Stimulated activated CD4-positive, alpha-beta T cell treated with anti-CD3 and anti-CD28 coated beads, Interleukin-4, amount 100 ng/mL, for 4 hours (primary cell): Measurements from ENCODE around the gene PLTP.
"Not testable (repeated sequence)": the region's sequence is repeated elsewhere in the genome, so short reads cannot be mapped to it uniquely, and the experiment has no call there.

Experiments used
- DNase-seq, 2 experiments: peaks; one replicate each; pipeline ENCODE4 v3.0.0-alpha.2; 2020

PLTP gene, protein sequence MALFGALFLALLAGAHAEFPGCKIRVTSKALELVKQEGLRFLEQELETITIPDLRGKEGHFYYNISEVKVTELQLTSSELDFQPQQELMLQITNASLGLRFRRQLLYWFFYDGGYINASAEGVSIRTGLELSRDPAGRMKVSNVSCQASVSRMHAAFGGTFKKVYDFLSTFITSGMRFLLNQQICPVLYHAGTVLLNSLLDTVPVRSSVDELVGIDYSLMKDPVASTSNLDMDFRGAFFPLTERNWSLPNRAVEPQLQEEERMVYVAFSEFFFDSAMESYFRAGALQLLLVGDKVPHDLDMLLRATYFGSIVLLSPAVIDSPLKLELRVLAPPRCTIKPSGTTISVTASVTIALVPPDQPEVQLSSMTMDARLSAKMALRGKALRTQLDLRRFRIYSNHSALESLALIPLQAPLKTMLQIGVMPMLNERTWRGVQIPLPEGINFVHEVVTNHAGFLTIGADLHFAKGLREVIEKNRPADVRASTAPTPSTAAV

DNA sequence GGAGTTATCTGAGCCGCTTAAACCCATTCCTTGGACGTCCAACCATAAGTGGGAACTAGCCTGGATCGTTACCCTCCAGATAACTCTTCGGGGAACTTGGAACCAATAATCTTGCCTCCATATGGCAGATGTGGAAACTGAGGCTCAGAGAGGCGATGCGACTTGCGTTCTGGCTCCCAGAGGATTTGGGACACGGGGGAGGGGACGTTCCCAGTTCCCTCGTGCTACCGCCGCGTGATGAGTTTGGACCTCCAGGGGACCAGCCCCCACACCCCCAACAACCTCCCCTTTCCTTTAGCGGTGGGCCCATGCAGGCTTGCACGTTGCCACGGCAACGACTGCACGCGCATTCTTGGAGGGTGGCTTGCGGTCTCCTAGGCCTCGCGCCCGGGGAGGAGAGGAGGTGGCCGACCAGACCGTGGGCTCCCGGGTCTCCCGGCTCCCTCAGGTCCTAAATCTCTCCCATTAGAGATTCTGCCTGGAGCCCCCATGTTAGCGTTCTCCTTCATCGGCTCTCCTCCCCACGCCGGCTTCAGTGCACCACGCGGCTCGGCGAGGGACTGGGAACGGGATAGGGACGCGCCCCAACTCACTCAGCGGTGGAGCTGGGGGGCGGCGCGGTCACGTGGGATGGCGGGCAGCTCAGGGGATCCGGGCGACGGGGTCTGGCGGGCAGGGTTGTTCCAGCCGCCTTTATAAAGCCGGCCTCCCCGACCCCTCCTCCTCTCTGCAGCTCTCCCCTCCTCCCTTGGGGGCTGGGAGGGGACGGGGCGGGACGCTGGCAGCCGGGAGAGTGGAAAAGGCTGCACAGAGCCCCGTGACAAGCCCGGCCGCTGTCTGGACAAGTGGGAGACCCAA, at the start of gene PLTP:
Gene PLTP, minus strand, starts transcription at position 670 of the 858 bp plus-strand sequence. CDS start 703 bp downstream, outside the sequence.
- DNase-seq = no peak

DNA sequence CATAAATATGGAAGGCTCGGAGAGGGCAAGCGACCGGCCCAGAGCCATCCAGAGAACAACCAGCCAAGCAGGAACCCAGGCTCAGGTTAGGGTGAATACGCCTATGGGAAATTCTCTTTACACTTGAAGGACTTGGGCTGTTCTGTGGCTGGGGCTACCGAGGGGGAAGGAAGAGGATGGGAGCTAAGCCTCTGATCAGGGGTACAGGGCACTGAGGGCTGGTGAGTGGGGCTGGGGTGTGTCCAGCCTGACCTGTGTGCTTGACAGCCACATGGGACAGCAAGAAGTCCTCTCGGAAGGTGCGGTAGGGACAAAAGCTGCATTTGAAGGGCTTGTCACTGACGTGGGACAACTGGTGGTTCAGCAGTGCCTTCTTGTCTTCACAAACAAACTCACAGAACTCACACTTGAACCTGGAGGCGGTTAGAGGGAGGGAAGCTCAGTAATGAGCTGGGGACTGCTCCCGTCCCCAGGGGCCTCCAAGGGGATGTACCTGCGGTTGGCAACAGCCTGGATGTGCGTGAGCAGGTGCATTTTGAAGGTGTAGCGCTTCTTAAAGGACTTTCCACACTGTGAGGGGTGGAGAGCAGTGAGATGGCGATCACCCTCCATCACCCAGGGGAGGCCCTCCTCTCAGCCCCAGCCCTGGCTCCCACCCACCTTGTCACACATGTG, 48.1 kb upstream of the PLTP start:
- no peak for DNase-seq

DNA sequence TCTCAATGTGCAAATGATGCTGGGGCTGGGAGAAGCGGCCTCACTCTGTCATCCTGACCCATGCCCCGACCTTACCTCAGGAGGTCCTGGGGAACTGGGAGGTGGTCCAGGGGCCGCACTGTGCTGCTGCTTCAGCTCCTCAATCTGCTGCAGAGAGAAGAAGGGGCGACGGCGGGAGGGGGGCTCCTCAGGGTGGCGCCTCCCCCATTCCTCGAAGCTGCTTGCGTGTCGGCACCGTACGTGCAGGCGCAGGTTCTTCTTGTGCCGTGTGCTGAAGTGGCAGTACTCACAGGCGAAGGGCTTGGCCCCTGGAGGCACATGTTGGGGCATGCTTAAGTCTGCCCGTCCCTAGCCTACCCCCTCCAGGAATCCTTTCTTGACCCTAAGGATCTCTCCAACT, 47.2 kb upstream of the PLTP start:
- no peak for DNase-seq

DNA sequence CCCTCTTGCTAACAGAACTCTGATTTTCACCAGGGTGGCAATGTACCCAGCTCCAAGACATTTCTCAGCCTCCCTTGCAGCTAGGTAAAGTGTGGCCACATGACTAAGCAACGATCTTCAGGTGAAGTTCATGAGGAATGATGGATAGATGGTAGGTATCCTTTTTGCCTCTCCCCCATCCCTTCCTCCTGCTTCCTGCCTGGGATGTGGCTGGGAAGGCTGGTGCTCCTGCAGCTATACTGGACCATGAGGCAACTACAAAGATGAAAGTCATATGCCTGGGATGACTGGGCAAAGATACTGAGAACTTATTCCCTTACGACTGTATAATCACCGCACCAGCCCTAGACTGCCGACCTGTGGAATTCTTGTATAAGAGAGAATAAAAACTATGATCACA, 46.6 kb upstream of the PLTP start:
- DNase-seq = no peak

DNA sequence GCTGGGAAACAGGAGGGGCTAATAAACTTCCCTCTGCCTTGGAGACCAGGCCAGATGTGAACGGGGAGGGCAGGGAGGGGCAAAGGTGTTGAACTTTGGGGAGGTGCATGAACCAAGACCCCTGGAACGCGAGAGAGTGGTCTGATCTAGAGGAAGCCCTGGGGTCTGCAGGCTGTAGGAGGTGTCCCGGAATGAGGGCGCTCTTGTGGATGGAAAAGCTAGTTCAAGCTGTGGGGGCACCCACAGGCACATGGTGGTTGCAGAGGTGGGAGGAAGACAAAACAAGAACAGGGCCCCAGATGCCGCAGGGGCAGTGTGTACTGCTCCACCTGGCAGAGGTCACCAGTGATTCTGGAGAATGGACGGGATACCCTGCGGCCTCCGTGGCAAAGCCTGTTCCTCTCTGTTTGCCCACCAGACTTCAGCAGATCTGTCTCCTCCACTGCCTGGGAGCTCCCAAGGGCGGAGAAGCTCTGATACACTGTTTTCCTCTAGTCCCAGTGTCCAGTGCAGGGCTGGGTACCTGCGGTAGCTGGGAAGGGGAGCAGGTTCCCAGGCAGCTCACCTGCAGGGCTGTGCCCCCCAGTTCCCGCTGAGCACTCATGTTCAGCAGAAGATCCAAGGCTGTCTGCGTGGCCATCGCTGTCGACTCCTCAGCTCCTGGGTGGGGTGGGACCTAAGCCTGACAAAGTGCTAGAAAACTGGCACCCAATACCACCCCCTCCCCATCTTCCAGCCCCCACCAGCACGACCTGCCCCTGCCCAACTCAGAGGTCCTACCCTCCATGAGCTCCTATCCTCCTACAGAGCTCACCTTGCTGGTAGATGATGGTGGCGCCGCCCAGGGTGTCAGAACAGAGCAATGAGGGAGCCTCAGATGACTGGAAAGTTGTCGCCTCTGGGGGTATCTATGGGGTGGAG, 45.3 kb upstream of the PLTP start:
- DNase-seq = no peak

DNA sequence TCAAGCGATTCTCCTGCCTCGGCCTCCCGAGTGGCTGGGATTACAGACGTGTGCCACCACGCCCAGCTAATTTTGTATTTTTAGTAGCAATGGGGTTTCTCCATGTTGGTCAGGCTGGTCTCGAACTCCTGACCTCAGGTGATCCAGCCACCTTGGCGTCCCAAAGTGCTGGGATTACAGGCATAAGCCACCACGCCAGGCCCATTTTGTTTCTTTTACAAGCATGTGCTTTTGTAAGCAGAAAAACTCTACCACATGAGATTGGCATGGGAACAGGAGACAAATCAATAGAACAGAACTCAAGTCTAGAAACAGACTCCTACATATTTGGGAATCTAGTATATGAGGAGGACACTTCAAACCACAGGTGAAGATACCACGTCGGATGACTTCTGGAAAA, 44.4 kb upstream of the PLTP start:
- not testable (repeated sequence) for DNase-seq

DNA sequence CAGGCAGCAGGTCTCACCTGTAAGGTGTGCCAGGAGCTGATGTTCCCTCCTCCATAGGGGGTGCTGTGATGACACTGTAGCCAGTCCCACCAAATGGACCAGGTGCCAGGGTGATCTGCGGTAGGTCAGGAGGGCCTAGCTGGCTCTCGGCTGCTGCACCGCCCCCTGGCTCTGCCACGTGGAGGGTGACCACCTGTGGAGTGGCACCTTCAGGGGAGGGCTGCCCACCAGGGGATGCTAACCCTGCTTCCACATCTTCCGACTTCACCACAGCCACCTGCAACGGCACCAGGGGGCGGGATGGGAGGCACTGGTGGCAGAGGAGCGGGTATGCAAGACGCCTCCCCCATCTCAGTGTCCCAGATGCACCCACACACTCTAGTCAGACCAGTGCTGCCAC, 41.7 kb upstream of the PLTP start:
- DNase-seq = no peak

DNA sequence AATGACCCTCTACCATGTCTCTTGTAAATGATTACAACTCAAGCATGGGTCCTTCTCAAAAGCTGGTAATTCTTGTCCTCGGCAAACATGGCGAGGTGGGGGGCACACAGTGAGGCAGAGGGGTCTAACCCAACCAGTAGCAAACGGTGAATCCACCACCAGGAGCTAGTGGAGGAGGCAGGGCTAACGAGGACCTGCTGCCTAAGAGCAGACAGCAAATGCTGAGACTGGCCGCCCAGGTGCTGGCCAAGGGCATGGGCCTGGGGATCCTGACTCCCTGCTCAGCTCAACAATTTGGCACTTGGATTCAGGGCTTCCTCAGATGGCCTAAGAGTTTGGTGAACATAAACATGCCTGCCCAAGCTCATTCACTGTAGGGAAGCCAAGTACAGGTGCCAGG, 40.9 kb upstream of the PLTP start:
- no peak for DNase-seq

DNA sequence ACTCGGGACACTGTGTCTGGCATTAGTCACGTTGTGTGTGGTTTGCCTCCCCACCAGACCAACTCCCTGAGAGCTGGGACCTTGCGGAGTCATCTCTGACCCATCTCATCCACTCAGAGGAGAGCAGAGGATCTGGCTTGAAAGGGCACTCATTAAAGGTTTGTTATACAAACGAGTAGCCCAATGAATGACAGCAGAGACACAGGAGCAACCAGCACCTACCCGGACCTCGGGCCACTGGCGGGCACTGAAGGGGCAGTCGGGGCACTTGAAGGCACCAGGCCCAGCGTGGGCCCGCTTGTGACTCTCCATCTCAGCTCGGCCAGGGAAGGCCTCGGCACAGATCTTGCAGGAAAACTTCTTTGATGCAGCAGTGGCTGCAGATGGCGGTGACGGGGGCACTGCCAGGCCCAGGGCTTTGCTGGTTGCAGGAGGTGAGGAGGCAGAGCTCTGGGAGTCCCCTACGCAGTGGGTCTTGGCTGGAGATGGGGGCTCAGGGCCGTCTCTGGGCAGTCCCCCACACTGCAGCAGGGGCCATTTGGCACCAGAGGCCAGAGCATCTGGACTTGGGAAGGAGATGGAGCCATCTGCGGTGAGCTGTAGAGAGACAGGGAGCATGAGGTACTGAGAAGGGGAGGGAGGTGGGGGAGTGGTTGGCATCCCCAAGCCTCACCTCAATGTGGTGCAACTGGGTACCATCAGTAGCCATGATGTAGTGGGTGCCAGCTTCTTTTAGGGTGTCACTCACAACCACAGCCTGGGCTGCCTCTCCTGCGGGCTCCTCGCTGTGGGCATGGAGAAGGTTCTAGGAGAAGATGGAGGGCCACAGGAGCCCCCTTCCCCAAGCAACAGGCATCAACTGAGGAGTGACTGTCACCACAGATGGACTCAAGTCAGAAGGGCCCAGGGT, 40.2 kb upstream of the PLTP start:
- DNase-seq = no peak

DNA sequence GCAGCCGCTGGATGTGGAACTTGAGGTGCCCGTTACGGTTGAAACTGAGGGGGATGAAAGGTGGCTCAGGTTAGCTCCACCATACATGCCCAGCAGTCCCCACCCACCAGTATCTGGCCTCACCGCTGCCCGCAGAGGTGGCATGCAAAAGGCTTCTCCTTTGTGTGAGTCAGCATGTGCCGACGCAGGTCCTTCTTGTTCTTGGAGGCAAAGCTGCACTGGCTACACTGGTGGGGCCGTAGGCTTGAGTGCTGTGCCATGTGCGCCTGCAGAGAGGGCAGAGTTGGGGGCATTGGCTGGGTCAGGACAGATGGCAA, 38.3 kb upstream of the PLTP start:
- no peak for DNase-seq

DNA sequence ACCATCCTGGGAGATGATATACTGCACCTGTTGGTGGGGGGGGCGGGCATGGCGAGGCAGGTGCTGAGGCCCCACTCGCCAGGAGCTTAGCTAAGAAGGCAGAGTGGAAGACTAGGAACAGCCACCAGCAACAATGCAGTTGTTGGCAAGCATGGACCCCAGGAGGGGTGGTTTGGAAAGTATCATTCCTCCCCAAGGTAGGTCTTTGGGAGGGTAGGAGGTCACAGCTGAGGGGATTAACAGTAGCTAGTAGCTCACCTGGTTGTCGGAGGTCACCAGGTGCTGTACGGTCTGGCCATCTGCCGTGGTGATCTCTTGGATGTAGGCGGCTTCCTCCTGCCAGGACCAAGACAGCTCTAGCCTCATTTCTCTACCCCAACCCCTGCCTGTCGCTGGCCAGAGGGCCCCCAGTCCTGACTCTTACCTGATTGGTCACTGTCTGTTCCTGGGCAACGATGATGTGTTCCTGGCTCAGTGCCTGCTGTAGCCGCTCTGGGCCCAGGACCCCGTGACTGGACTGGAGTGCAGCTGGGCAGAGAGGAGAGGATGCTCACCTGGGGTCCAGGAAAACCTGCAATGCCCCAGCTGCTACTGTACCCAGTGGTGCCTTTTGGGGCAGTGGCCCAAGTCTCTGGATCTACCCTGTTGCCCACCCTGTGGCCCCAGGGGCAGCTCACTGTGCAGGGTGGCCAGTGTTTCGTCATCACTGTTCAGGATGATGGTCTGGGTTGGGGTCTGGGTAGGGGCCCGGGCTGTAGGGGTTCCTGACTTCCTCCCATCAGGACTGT, 37.8 kb upstream of the PLTP start:
- no peak for DNase-seq

DNA sequence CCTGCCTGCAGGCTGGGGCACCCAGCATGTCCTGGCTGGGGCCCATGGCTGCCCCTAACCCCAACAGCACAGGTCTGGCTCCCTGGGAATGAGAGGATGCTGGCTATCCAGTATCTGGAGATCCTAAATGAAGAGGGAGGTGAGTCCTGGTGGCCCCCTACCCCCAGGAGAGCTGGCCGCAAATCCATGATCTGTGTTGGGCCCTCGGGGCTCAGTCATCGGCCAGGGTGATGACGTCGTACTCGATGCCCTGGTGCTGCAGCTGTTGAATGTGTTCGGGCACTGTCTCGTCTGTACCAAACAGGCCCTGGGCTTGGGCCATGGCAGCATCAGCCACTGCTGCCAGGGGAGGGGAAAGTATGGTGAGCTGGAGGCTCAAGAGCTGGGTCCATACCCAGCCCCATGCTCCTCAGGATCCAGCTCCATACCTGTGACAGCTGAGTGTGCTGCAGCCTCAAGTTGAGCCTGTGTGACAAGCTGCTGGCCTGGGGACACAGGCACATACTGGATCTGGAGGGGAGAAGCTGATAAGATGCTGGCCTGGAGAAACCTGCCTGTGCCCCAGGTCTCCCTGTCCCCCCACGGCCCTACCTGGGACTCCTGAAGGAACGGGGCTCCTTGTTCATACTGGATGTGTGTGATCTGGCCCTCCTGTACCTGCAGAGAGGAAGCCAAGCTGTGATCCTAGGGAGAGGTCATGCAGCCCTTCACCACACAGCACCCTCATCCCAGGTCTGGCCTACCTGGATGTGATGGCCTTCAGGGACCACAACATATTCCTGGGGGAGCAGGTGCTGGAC, 37.0 kb upstream of the PLTP start:
- no peak for DNase-seq

DNA sequence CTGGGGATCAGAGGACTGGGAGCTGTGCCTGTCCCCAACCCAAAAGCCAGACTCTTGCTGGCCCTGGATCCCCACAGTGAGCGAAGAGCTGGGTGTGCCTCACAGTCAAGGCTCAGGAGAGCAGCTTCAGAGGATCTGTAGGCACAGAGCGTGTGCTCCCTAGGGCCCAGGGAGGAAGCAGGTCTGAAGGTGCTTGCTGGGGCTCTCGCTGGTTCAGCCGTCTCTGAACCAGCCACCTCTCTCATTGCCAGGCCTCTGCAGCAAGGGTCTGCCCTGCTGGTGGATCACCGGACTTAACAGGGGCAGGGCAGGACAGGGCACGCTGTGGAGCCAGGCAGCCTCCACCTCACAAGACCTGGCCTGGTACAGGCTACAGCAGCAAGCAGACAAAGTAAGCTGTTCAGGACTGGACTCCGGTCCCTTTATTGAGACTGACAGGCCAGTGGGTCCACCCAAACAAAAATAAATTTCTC, 36.3 kb upstream of the PLTP start:
- DNase-seq = no peak

DNA sequence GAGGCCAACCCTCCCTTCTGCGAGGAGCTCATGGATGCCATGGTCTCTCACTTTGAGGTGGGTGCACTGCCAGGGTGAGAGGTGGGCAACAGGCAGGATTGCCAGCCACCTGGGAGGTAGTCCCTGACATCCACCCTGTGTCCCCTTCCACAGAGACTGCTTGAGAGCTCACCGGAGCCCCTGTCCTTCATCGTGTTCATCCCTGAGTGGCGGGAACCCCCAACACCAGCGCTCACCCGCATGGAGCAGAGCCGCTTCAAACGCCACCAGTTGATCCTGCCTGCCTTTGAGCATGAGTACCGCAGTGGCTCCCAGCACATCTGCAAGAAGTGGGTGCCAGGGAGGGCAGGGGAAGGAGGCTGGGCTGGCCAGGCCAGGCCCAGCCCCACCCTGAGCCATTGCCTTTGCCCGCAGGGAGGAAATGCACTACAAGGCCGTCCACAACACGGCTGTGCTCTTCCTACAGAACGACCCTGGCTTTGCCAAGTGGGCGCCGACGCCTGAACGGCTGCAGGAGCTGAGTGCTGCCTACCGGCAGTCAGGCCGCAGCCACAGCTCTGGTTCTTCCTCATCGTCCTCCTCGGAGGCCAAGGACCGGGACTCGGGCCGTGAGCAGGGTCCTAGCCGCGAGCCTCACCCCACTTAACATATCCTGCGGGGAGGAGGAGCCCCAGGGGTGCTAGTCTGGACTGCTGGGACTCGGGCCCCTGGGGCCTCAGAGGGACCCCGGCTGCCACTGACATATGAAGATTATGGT, 35.3 kb upstream of the PLTP start:
- no peak for DNase-seq

DNA sequence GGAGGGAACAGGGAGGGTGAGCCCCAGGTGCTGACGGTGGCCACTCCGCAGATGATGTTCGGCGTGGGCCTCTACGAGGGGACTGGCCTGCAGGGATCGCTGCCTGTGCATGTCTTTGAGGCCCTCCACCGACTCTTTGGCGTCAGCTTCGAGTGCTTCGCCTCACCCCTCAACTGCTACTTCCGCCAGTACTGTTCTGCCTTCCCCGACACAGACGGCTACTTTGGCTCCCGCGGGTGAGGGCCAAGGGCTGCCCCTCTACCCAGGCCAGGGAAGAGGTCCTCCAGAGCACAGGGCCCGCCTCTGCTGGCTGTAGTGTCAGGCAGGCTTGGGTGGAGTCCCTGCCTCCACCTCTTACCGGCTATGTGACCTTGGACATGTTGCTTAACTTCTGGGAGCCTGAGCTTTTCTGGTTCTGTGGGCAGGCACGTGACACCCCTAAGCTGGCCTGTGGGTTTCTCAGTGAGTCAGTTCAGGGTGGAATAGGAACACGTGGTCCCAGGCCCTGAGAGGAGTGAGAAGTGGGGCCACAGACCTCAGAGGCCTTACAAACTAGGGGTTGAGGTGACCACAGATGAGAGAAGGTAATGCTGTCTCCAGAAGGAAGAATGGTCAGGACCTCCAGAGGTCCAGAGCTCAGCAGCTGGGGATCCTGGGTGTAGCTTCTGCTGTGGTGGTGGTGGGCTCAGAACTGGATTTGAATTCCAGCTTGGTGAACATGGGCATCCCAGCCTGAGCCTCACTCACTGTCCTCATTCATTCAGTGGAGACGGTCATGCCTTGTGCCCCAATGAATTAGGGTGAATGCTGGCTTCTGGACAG, 34.4 kb upstream of the PLTP start:
- peak in 1 of 2 experiments; percentile 26 for DNase-seq

DNA sequence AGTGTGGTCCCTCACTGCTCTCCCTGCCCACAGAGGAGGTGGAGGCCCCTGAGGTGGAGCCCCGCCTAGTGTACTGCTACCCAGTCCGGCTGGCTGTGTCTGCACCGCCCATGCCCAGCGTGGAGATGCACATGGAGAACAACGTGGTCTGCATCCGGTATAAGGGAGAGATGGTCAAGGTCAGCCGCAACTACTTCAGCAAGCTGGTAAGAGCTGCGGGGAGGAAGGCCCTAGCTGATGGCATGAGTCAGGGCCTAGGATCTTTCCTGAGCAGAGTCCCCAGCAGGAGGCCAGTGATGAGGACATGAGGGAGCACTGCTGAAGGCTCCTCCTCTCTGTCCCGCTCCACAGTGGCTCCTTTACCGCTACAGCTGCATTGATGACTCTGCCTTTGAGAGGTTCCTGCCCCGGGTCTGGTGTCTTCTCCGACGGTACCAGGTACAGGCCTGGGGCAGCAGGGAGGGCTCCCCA, 33.8 kb upstream of the PLTP start:
- DNase-seq = no peak

DNA sequence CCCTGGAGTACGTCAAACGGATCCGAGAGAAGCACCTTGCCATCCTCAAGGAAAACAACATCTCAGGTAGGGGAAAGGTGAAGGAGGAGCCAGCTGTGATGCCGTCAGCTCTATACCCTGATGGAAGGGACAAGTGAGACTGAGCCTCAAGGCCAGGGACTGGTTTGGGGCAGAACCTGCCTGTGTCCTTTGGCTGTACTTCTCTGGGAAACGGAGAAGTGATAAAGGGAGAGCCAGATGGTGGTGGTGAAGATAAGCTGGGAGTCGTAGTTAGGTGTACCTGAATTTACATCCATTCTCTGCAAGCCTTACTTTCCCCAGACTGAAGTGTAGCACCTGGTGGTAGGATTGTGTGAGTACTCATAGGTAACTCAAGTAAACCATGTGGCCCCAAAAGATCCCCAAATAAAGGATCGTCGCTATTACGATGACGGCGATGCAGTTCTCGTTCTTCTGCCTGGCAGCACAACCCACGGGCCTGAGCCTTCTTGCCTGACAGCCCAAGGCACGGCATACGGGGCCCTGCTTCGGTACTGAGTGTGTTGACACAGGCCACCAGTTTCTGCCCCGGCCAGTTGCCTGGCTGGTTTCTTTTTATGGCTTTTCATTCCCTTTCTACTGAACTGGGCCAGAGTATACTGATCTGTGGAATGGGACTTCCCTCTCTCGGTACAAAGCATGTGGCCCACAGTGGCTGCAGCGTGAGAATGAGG, 33.2 kb upstream of the PLTP start:
- no peak for DNase-seq
